Endothelial cell of umbilical vein (primary cell): ENCODE data around the gene OXNAD1. TPM values are rescaled to one million over a fixed set of nuclear protein-coding genes. Genes with fewer than 3 reads are reported as not detected.

Source experiments
- BruUV-seq: library from RNA; stranded (reverse); fragments of 400-500 nt; replicated peaks from 2 replicates; lab custom pipeline; 2021; lab: Mats Ljungman, UMichigan
- CTCF ChIA-PET: fragments of 300-600, 350-600 bp; sonication (Branson Sonifier 250); formaldehyde crosslinking; loops from one replicate; lab custom pipeline; 2021; ENCODE audit warnings: antibody characterized with exemption, inconsistent platforms; lab: Charles Lee
- POLR2A ChIA-PET: fragments of 300-600, 350-600 bp; sonication (Branson Sonifier 250); formaldehyde crosslinking; loops from one replicate; lab custom pipeline; 2021; ENCODE audit warnings: antibody characterized with exemption, inconsistent platforms; lab: Charles Lee
- DNase-seq: peaks from one replicate; pipeline ENCODE4 v3.0.0-alpha.2; 2011; ENCODE audit warnings: low read depth, low spot score
- FAIRE-seq: peaks from 2 replicates; lab custom pipeline; 2011; peaks lifted over from hg19 to GRCh38; lab: Jason Lieb, UNC
- H2AFZ ChIP-seq: 2 replicates; pipeline ENCODE4 v1.6.0; 2012; ENCODE audit warnings: low read depth, low read length, control low read depth, inconsistent platforms
- H3K27ac ChIP-seq: 2 replicates; pipeline ENCODE4 v1.5.1; 2011; ENCODE audit warnings: low read depth, mild to moderate bottlenecking, control low read depth, low read length, moderate library complexity; ENCODE audit not compliant: insufficient read depth
- H3K27me3 ChIP-seq, 2 experiments: 2 replicates each; pipeline versions ENCODE4 v1.6.0 to v1.6.1; 2011; ENCODE audit warnings: low read length in 2 of 2, mixed read lengths in 1 of 2; ENCODE audit not compliant: control insufficient read depth in 2 of 2, insufficient read depth in 2 of 2
- H3K36me3 ChIP-seq, 2 experiments: 2 replicates in 1 of 2; 3 replicates in 1 of 2; pipeline ENCODE4 v1.5.1; 2011; ENCODE audit warnings: low read length in 2 of 2, mild to moderate bottlenecking in 1 of 2, moderate library complexity in 1 of 2; ENCODE audit not compliant: control insufficient read depth in 2 of 2, insufficient read depth in 2 of 2; ENCODE audit errors: extremely low read depth in 1 of 2
- H3K4me1 ChIP-seq: 3 replicates; pipeline ENCODE4 v1.5.1; 2011; ENCODE audit warnings: mild to moderate bottlenecking, low read length; ENCODE audit not compliant: control insufficient read depth, insufficient read depth; ENCODE audit errors: extremely low read depth
- H3K4me2 ChIP-seq: 2 replicates; pipeline ENCODE4 v1.6.1; 2011; ENCODE audit warnings: low read length, control low read depth, mixed read lengths; ENCODE audit not compliant: insufficient read depth
- H3K4me3 ChIP-seq, 3 experiments: fragments of 200-600 bp in 1 of 3; sonication (generic), shearing (Covaris generic) in 1 of 3; replicated peaks in 1 of 3; 2 replicates each; pipeline ENCODE4 v1.5.1; 2011 to 2016; ENCODE audit warnings: control low read depth in 3 of 3, low read length in 3 of 3, mild to moderate bottlenecking in 2 of 3, inconsistent platforms in 1 of 3, low read depth in 1 of 3, moderate library complexity in 1 of 3; ENCODE audit not compliant: insufficient read depth in 1 of 3
- H3K79me2 ChIP-seq: 2 replicates; pipeline ENCODE4 v1.6.0; 2012; ENCODE audit warnings: low read length, inconsistent platforms; ENCODE audit not compliant: control insufficient read depth, insufficient read depth
- H3K9ac ChIP-seq: replicated peaks from 2 replicates; pipeline ENCODE3; 2011; ENCODE audit warnings: low read length, control low read depth; ENCODE audit not compliant: insufficient read depth; ENCODE audit errors: extremely low read depth
- H3K9me1 ChIP-seq: replicated peaks from 3 replicates; pipeline ENCODE4 v1.6.0; 2011; ENCODE audit warnings: mild to moderate bottlenecking, low read length; ENCODE audit not compliant: control insufficient read depth, insufficient read depth; ENCODE audit errors: extremely low read depth
- H3K9me3 ChIP-seq: replicated peaks from 2 replicates; pipeline ENCODE4 v1.5.1; 2012; ENCODE audit warnings: low read length, inconsistent platforms; ENCODE audit not compliant: control insufficient read depth, insufficient read depth
- H4K20me1 ChIP-seq: replicated peaks from 2 replicates; pipeline ENCODE3; 2011; ENCODE audit warnings: mild to moderate bottlenecking, low read length; ENCODE audit not compliant: control insufficient read depth, insufficient read depth; ENCODE audit errors: extremely low read depth
- EZH2 ChIP-seq: IDR thresholded peaks from 2 replicates; pipeline ENCODE4 v1.6.1; 2012; ENCODE audit warnings: borderline replicate concordance, low read depth, mild to moderate bottlenecking, moderate library complexity, low read length, inconsistent platforms; ENCODE audit not compliant: severe bottlenecking
- FOS ChIP-seq: IDR thresholded peaks from 2 replicates; pipeline ENCODE4 v1.6.1; 2011; ENCODE audit warnings: mild to moderate bottlenecking, low read length, moderate library complexity, borderline replicate concordance; ENCODE audit not compliant: insufficient read depth
- GATA2 ChIP-seq: IDR thresholded peaks from 2 replicates; pipeline ENCODE4 v1.7.0; 2011; ENCODE audit warnings: low read depth, mild to moderate bottlenecking, moderate library complexity, mixed read lengths, low read length; ENCODE audit not compliant: insufficient read length, insufficient read depth
- JUN ChIP-seq: IDR thresholded peaks from 2 replicates; pipeline ENCODE4 v1.6.1; 2011; ENCODE audit warnings: borderline replicate concordance, low read depth; ENCODE audit not compliant: insufficient read length, insufficient read depth
- MYC ChIP-seq: IDR thresholded peaks from one replicate; pipeline ENCODE4 v1.6.1; 2011; ENCODE audit warnings: mild to moderate bottlenecking, low read depth, low read length
- POLR2A ChIP-seq: IDR thresholded peaks from 2 replicates; pipeline ENCODE4 v1.6.1; 2012; ENCODE audit warnings: low read depth, mild to moderate bottlenecking, control low read depth, low read length
- POLR2AphosphoS5 ChIP-seq: IDR thresholded peaks from 2 replicates; pipeline ENCODE4 v1.6.1; 2012; ENCODE audit warnings: low read depth, mild to moderate bottlenecking, control low read depth, low read length, moderate library complexity; ENCODE audit not compliant: insufficient read depth
- dilution Hi-C: fragments of 300-500 bp; cut with MboI; formaldehyde crosslinking; loops from one replicate; pipeline ENCODE4 v1.15.0; 2019; ENCODE audit warnings: low sequenced_read_pairs; ENCODE audit not compliant: extremely low pct_ligation_motif_present
- intact Hi-C: fragments of 100-400 bp; cut with micrococcal nuclease; formaldehyde crosslinking; loops from one replicate; pipeline ENCODE4 v1.10.0; 2022
- polyA plus RNA-seq, 4 experiments: library from polyadenylated mRNA; depleted of rRNA in 3 of 4; stranded (reverse) in 3 of 4; unstranded in 1 of 4; fragments of >200 nt; gene quantifications; 2 replicates each; pipeline versions ENCODE4 v1.2.1 to v1.2.3, GENCODE V29; 2011 to 2012; ENCODE audit warnings: missing spikeins in 1 of 4
- total RNA-seq: library from RNA; stranded (reverse); gene quantifications from 2 replicates; pipeline ENCODE4 v1.2.3, GENCODE V29; 2021
- TF ChIP-seq, protein P1 (sequence below), 2 donors: IDR thresholded peaks; 1 replicate in 1 of 2; 2 replicates in 1 of 2; pipeline ENCODE4 v1.5.1; 2011; ENCODE audit warnings: low read length in 2 of 2, mild to moderate bottlenecking in 2 of 2, moderate library complexity in 2 of 2, control low read depth in 1 of 2, inconsistent platforms in 1 of 2, low read depth in 1 of 2; ENCODE audit not compliant: insufficient read depth in 1 of 2; ENCODE audit errors: extremely low read depth in 1 of 2
- TF ChIP-seq, protein P2 (sequence below): IDR thresholded peaks from 2 replicates; pipeline ENCODE4 v1.6.1; 2011; ENCODE audit not compliant: insufficient read depth, insufficient read length

The OXNAD1 gene
- total and polyA plus RNA-seq, 2 donors (not counting 3 experiments of a cell fraction or from before 2014, with no cell fraction given) = 5.5 to 9.7 TPM

DNA sequence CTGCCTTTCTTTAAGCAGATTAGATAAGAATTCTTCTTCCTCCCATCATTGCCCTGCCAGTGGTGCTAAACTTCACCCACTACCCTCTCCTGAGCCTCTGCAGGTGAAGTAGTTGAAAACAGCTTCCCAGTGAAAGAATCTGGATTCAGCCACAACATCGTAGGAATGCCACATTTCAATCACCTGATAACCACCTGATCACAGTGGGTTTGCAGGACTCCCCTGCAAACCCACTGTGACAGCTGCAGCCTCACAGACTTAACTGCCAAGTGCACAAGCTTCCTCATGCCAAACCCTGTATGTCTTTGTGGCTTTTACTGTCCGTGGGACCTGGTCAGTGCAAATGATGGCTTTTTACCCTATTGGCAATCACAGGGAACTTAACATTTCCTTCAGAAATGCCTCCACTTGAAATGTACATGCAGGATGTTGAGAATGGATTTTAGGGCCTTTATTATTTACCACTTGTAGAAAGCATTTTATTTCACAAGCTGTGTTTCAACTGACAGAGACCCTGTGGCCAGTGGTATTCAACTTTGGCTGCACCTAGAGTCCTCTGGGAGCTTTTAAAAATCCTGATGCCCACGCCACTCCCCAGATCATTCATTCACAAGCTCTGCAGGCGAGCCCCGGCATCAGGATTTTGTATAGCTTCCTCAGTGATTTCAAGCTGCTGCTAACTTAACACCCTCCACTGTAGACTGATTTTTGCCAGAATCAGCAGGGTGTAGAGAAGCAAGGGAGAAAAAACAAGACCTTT, 49.1 kb downstream of the OXNAD1 start:
- POLR2A ChIA-PET = no interaction called here
- H3K9ac ChIP-seq = no peak overlapping the region
- no peaks in the 10 kb centered on the region for H3K27me3 ChIP-seq
- H3K27ac ChIP-seq = no peak overlapping the region
- CTCF ChIA-PET = interaction anchor here (2.1 to 3.1 kb wide), 2 partner anchors 8 to 24 kb away, joined by 5 to 12 read pairs; no protein-coding TSS in a partner anchor
- TF ChIP-seq MYC = no peak
- no peak for TF ChIP-seq EZH2
- TF ChIP-seq POLR2A = no peak
- no peak for TF ChIP-seq FOS
- TF ChIP-seq JUN = no peak
- TF ChIP-seq, protein P1, sequence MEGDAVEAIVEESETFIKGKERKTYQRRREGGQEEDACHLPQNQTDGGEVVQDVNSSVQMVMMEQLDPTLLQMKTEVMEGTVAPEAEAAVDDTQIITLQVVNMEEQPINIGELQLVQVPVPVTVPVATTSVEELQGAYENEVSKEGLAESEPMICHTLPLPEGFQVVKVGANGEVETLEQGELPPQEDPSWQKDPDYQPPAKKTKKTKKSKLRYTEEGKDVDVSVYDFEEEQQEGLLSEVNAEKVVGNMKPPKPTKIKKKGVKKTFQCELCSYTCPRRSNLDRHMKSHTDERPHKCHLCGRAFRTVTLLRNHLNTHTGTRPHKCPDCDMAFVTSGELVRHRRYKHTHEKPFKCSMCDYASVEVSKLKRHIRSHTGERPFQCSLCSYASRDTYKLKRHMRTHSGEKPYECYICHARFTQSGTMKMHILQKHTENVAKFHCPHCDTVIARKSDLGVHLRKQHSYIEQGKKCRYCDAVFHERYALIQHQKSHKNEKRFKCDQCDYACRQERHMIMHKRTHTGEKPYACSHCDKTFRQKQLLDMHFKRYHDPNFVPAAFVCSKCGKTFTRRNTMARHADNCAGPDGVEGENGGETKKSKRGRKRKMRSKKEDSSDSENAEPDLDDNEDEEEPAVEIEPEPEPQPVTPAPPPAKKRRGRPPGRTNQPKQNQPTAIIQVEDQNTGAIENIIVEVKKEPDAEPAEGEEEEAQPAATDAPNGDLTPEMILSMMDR (IDR thresholded peaks at IDR 0.05; ENCODE audit: extremely low read depth in 1 of 2, insufficient read depth in 1 of 2, low read depth in 1 of 2, low read length in 2 of 2) = no peak
- no peak for TF ChIP-seq POLR2AphosphoS5
- no peak for TF ChIP-seq GATA2
- TF ChIP-seq, protein P2, sequence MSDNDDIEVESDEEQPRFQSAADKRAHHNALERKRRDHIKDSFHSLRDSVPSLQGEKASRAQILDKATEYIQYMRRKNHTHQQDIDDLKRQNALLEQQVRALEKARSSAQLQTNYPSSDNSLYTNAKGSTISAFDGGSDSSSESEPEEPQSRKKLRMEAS = no peak
- dilution Hi-C loops = no loop called here
- DNase-seq (no peak), FAIRE-seq (no peak)
- intact Hi-C loops = no loop called here
- H2AFZ ChIP-seq = no peak overlapping the region
- H3K4me3 ChIP-seq = no peak overlapping the region
- no peak overlapping the region for H3K4me2 ChIP-seq
- BruUV-seq = no TSS peak
- no peaks in the 10 kb centered on the region for H3K9me3 ChIP-seq
- H3K9me1 ChIP-seq = no peaks in the 10 kb centered on the region
- H3K4me1 ChIP-seq = peaks cover 4% of the 10 kb centered on the region
- no peaks in the 10 kb centered on the region for H4K20me1 ChIP-seq
- no peaks in the 10 kb centered on the region for H3K79me2 ChIP-seq
- H3K36me3 ChIP-seq = peaks cover 0 to 12% of the 10 kb centered on the region in 2 experiments
